Nephron (organoid): ENCODE data around the gene EFS.
A peak's percentile ranks its signal among the peaks of the same experiment; 100 is the strongest.

Experiments used
- H3K27ac Mint-ChIP-seq, 3 experiments: 2 replicates each; pipeline ENCODE4 v1.8.0; 2020; ENCODE audit warnings: mixed read lengths in 3 of 3, mild to moderate bottlenecking in 2 of 3, moderate library complexity in 1 of 3
- H3K27me3 Mint-ChIP-seq: 2 replicates; pipeline ENCODE4 v1.8.0; 2021; ENCODE audit warnings: low read depth, mild to moderate bottlenecking, moderate library complexity, mixed read lengths
- H3K36me3 Mint-ChIP-seq: 2 replicates; pipeline ENCODE4 v1.8.0; 2020; ENCODE audit warnings: low read depth, mixed read lengths
- H3K4me1 Mint-ChIP-seq: 2 replicates; pipeline ENCODE4 v1.8.0; 2020; ENCODE audit warnings: mixed read lengths
- H3K4me3 Mint-ChIP-seq, 3 experiments: 2 replicates each; pipeline ENCODE4 v1.8.0; 2020; ENCODE audit warnings: mild to moderate bottlenecking in 3 of 3, mixed read lengths in 3 of 3, moderate library complexity in 2 of 3
- H3K9me3 Mint-ChIP-seq: 2 replicates; pipeline ENCODE4 v1.8.0; 2020; ENCODE audit warnings: mixed read lengths
- TF ChIP-seq, protein P1 (sequence below), 3 experiments: fragments of 200-600 bp; sonication (generic); IDR thresholded peaks; one replicate each; pipeline ENCODE4 v1.5.0; 2021; ENCODE audit warnings: antibody characterized with exemption in 3 of 3; ENCODE audit not compliant: unreplicated experiment in 3 of 3

EFS gene

DNA sequence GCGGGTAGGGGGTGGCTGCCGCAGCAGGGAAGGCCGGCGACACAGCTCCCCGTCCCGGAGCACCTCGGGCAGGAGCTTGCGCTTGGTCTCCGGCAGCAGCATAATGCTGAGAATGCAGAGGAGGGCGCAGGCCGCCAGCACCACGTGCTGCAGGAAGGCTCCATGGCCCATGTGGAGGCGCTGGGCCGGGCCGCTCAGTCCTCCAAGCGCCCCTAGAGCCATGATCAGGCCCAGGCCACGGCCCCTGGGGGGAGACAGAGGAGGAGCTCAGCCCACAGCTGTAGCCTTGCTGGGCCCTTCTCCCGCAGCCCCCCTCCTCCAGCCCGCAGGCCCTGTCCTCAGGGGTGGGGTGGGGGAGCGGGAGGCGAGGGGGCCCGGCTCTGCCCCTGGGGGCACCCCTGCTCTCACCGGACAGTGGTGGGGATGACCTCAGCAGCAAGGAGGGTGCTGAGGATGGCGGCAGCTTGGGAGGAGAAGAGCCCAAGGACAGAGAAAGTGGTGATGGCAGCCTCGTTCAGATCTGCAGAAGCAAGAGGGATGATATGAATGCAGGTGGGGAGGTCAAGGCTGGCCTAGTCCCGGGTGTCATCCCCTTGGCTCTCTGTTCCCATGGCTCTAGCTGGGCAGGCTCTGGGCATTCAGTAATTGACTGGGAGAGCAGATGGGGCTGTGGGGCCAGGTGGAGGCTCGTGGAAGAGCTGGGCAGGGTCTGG, 18.1 kb downstream of the EFS start:
- peaks cover 13% of the 10 kb centered on the region for H3K27me3 Mint-ChIP-seq
- H3K36me3 Mint-ChIP-seq = peaks cover 9% of the 10 kb centered on the region
- TF ChIP-seq, protein P1, sequence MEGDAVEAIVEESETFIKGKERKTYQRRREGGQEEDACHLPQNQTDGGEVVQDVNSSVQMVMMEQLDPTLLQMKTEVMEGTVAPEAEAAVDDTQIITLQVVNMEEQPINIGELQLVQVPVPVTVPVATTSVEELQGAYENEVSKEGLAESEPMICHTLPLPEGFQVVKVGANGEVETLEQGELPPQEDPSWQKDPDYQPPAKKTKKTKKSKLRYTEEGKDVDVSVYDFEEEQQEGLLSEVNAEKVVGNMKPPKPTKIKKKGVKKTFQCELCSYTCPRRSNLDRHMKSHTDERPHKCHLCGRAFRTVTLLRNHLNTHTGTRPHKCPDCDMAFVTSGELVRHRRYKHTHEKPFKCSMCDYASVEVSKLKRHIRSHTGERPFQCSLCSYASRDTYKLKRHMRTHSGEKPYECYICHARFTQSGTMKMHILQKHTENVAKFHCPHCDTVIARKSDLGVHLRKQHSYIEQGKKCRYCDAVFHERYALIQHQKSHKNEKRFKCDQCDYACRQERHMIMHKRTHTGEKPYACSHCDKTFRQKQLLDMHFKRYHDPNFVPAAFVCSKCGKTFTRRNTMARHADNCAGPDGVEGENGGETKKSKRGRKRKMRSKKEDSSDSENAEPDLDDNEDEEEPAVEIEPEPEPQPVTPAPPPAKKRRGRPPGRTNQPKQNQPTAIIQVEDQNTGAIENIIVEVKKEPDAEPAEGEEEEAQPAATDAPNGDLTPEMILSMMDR (IDR thresholded peaks at IDR 0.05; ENCODE audit: unreplicated experiment in 3 of 3) = no peak
- no peaks in the 10 kb centered on the region for H3K9me3 Mint-ChIP-seq
- peaks cover 16% of the 10 kb centered on the region for H3K4me1 Mint-ChIP-seq
- H3K27ac Mint-ChIP-seq = no peak overlapping the region
- no peak overlapping the region for H3K4me3 Mint-ChIP-seq

- H3K27ac Mint-ChIP-seq = peak overlapping the region in 1 of 3 experiments; percentile 34
- TF ChIP-seq, protein P1 (IDR thresholded peaks at IDR 0.05; ENCODE audit: unreplicated experiment in 3 of 3) = no peak
- H3K4me3 Mint-ChIP-seq = no peak overlapping the region
- H3K36me3 Mint-ChIP-seq = peaks cover 7% of the 10 kb centered on the region
- peaks cover 12% of the 10 kb centered on the region for H3K4me1 Mint-ChIP-seq
- no peaks in the 10 kb centered on the region for H3K9me3 Mint-ChIP-seq
- H3K27me3 Mint-ChIP-seq = peaks cover 13% of the 10 kb centered on the region
Observed at GRCh38 chr14:23345987-23346692, 18.8 kb downstream of the EFS start.

DNA sequence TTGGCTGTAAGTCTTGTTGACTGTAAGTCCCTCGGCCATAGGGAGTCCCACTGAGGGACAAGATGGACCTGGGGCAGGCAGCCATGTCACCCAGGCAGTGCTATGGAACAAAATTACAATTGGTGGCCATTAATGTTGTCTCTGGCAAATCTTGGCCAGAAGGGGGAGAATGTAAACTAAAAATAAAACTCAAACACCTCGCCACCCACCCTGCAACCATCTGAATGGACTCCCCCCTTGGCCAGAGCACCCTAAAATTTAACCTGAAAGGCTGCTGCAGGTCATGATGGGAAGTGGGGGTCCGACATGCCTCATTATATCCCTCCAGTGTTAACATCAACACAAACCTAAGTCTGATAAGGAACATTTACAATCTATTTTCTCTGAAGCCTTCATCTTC, 20.5 kb downstream of the EFS start:
- no peaks in the 10 kb centered on the region for H3K36me3 Mint-ChIP-seq
- H3K4me3 Mint-ChIP-seq = no peak overlapping the region
- H3K9me3 Mint-ChIP-seq = peaks cover 6% of the 10 kb centered on the region
- peaks cover 5% of the 10 kb centered on the region for H3K4me1 Mint-ChIP-seq
- no peak overlapping the region for H3K27ac Mint-ChIP-seq
- TF ChIP-seq, protein P1 (IDR thresholded peaks at IDR 0.05; ENCODE audit: unreplicated experiment in 3 of 3) = no peak
- H3K27me3 Mint-ChIP-seq = peaks cover 5% of the 10 kb centered on the region

GRCh38 chr14:23339506-23340268, 25.3 kb downstream of the EFS start:
- TF ChIP-seq, protein P1 (IDR thresholded peaks at IDR 0.05; ENCODE audit: unreplicated experiment in 3 of 3) = no peak
- H3K9me3 Mint-ChIP-seq = peaks cover 9% of the 10 kb centered on the region
- H3K4me3 Mint-ChIP-seq = no peak overlapping the region
- peaks cover 14% of the 10 kb centered on the region for H3K27me3 Mint-ChIP-seq
- no peak overlapping the region for H3K27ac Mint-ChIP-seq
- H3K4me1 Mint-ChIP-seq = no peaks in the 10 kb centered on the region
- H3K36me3 Mint-ChIP-seq = no peaks in the 10 kb centered on the region

- Mint-ChIP-seq H3K4me3 (no peak overlapping the region), H3K4me1 (no peaks in the 10 kb centered on the region), H3K9me3 (peaks cover 9% of the 10 kb centered on the region), H3K27ac (no peak overlapping the region), H3K27me3 (peaks cover 11% of the 10 kb centered on the region), H3K36me3 (no peaks in the 10 kb centered on the region)
- TF ChIP-seq, protein P1 (IDR thresholded peaks at IDR 0.05; ENCODE audit: unreplicated experiment in 3 of 3) = no peak
Observed at GRCh38 chr14:23335623-23336022, 29.3 kb downstream of the EFS start.
